GM18505 (cell line): ENCODE measurements around the gene PRKG1.
"Not testable (repeated sequence)": the region's sequence is repeated elsewhere in the genome, so short reads cannot be mapped to it uniquely, and the experiment has no call there.

Source experiments
- ATAC-seq: cut with Tn5 transposase; IDR thresholded peaks from one replicate; pipeline ENCODE4 v1.9.1; 2021; ENCODE audit not compliant: unreplicated experiment
- POLR2A ChIP-seq: IDR thresholded peaks from 4 replicates; pipeline ENCODE4 v1.6.1; 2011; ENCODE audit warnings: borderline replicate concordance; ENCODE audit not compliant: insufficient read depth, insufficient read length; ENCODE audit errors: extremely low read depth

The PRKG1 gene

DNA sequence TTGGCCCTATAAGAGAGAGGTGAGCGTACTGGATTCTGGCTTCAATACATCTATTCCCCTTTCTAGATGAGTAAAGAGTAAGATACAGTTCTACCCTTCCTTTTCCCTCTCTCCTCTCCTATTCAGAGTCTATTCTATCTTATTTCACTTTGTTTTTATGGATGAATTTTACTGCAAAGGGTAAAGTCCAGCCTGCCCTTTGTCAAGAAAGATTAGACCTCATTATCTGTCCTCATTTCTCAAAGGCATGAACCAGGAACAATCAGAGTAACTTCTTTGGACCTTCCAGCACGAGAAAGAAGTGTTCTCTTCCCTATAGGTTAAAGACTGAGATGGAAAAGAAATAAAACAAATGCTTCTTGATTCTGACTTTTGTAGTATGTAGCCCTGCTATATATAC is 239.0 kb downstream of the PRKG1 start:
- TF ChIP-seq POLR2A, result no peak

DNA sequence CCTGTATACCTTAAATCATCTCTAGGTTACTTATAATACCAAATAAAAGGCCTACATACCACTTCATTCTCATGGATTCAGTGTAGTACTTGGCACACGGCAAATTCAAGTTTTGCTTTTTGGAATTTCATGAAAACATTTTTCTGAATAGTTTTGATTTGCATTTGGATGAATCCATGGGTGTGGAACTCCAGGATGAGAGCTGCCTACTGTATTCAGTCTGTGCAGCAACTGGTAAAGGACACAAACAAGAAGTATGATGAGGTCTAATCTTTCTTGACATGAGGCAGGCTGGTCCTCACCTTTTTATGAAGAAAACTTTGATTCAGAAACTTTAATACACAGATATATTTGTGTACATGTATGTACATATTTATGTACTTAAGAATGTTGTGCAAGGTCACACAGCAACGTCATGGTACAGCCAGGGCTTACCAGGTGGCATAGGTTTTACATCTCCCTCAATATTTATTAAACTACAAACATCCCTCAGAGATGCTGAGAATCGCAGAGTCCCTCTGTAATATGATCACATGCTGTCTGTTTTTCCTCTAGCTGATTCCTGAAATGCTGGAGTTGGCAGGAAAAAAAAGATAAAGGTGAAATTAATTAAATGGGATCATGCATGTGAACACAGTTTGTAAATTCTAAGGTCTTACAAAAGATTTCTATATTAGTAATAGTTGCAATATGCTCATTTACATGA is 239.6 kb downstream of the PRKG1 start:
- TF ChIP-seq POLR2A, result no peak
- no peak for ATAC-seq

More for the DNA sequence above, 239.0 kb downstream of the PRKG1 start:
- ATAC-seq, result no peak

DNA sequence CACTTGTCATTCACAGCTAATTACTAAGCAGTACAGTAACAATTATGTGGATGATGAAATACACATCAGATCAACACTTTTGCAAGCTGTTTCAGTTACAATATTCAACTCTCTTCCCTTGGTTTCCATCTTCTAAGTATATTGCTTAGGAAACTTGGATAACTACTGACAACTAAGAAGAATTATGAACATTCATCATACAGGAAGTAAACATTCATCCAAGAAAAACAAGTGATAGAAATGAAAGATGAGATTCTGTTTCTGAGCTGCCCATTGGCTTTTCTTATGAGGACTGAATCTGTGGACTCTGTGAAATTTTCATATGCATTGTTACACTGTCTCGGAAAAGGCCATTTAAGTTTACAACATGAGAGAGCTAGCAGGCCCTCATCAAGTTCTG is 240.2 kb downstream of the PRKG1 start:
- no peak for ATAC-seq
- TF ChIP-seq POLR2A, result no peak

DNA sequence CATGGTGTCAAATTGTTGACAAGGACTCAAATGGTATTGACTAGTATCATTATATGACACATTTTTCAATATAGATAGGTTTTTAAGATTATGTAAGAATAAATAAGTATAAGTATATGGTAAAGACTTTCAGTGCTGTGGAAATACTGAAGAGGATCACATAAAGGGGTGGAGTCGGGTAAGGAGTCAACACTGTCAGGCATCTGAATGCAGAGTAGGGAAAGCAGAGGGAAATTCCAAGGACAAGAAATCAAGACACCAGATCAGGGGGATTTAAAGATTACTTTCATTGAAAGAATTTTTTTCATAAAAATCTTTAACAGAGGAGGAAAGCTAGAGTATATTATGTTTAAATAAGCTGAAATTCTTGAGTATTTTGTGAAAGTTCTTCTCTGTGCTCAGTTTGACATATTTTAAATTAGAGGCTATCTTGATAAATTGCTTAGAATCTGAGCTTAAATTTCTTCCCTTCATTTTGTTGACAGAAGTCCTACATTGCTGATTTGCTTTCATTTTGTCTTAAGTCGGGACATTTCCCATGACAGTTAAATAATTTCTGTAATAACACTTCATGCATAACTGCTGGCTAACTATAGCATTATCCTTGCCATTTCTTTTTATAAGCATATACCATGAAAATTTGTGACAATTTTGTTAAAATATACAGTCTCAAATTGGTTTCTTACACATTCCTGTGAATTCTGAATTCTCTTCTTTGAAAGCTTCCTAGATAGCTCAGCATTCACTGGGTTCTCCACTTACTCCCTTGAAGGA is 244.3 kb downstream of the PRKG1 start:
- TF ChIP-seq POLR2A, result no peak
- ATAC-seq, result no peak

DNA sequence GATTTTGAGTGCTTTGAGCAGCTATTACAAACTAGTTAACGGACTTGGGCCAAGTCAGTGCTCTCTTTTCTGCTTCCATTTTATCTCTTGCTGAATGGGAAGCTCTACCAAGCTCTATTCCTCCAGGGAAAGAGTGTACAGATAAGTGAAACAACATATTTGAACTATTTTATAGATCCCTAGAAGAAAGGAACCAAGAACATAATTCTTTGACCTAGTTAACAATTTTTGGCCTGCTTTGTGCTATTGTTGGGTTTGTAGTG is 244.8 kb downstream of the PRKG1 start:
- no peak for TF ChIP-seq POLR2A
- ATAC-seq, result no peak

DNA sequence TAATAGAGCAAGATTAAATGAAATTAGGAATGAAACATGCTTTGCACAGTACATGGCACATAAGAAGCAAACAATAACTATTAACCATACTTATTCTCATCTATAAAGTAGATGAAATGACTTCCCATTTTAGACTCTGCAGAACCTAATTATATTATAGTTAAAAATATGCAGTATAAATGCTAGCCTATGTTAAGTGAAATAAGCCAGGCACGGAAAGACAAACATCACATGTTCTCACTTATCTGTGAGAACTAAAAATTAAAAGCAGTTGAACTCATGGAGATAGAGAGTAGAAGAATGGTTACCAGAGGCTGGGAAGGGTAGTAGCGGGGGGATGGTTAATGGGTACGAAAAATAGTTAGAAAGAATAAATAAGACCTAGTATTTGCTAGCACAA is 247.0 kb downstream of the PRKG1 start:
- no peak for ATAC-seq
- TF ChIP-seq POLR2A, result no peak

DNA sequence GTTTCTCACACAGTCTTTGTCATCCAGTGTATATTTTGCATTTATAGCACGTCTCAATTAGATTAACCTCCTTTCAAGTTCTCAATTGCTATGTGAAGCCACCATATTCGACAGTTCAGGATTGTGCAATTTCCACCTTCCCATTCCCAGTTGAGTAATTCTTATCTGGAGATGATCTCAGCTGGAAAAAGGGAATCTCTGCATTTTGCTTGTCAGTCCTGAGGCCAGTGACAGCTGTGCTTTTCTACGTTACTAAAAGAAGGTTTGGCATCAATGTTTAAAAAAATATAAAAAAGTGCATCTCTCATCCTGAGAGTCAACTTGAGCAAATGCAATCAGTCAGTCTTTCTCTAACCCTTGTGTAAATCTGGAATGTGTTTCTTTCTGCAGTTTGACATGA is 247.7 kb downstream of the PRKG1 start:
- no peak for ATAC-seq
- no peak for TF ChIP-seq POLR2A

DNA sequence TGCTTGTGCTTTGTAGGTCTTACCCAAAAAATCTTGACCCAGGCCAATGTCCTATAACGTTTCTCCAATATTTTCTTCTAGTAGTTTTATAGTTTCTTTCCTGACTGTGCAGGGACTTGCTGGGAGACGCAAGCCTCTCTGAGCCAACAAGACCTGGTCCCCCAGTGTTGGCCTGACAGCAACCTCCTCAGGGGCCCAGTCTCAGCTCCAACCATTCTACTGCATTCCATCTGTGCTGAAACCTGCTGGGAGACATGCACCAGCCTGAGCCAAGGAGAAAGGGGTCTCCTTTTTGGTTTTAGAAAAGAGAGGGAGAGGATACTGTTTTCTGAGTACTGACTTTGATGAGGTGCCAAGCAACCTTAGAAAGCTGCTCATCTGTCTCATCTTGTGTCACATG is 251.4 kb downstream of the PRKG1 start:
- no peak for ATAC-seq
- no peak for TF ChIP-seq POLR2A

DNA sequence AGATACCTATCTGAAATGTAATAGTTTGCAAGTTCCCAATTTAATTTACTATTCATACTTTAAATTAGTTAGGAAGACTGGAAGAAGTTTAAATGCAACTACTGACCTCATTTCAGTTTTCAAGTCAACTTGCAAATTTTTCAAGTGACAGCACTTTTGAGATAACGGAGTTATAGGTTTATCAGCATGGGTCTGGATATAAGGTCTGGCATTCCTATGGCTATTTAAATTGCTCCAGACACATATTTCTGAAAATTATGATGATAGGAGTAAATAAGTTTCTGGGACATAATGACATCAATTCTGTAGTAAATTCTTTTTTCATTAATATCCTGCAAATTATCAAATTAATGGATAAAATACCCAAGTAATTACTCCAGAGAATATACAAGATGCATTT is 251.9 kb downstream of the PRKG1 start:
- no peak for ATAC-seq
- TF ChIP-seq POLR2A, result no peak

DNA sequence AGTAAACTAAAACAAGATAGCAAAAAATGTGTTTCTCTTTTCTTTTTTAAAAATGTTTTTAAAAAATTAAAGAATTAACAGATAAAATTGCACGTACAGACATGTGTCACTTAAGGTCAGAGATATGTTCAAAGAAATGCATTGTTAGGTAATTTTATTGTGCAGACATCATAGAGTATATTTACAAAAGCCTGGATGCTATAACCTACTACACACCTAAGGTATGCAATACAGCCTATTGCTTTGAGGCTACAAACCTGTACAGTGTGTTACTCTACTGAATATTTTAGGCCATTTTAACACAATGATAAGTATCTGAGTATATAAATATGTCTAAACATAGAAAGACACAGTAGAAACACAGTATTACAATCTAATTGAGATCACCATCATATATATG is 253.1 kb downstream of the PRKG1 start:
- no peak for TF ChIP-seq POLR2A
- no peak for ATAC-seq

DNA sequence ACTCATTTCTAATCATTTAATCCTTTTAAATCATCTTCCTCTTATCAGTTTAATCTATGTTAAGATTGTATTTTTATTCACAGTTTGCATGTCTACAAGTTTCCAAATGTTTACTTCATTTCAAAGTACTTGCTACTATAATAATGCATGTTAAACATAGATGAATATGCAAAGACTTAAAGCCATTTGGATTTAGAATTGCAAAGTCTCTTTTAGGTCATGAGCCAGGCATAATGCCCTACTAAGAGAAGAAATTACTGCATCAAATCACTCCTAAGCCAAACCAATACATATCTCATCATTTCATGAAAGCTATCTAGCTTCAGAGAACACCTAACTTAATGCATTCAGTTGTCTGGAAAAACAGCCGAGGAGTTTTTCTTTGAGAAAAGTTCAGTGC is 266.1 kb downstream of the PRKG1 start:
- ATAC-seq, result no peak
- TF ChIP-seq POLR2A, result no peak

DNA sequence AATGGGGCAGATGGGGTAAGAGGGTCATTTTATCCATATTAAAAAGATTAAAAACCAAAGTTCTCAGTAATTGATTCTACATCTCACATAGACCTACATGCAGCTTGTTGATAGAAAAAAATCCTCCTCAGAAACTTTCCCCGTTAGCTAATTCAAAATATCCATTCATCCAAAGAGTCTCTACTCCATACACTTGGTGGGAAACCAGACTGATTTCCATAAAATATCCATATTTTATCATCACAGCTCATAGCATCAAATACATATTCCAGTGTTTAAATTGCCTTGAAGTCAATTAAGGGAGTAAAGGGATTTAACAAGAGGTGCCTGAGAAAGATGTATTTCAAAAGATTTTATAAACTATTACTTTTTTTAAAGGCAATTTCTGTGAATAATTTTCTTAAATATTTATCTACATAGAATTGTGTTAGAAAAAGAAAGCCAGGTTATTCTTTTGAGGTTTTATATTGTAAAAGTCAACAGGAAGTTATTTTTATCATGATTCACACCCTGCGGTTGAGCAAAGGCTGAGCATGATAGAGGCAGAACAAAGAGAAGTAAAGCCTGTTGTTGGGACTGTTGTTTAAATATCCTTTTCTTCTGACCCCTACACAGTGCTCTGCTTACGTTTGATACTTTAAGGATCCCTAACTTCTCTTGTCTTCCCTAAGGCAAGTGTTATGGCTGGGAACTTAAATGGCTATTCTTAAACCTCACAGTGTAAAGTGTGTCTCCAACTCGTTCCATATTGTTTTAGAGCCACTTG is 266.7 kb downstream of the PRKG1 start:
- ATAC-seq, result no peak
- no peak for TF ChIP-seq POLR2A

DNA sequence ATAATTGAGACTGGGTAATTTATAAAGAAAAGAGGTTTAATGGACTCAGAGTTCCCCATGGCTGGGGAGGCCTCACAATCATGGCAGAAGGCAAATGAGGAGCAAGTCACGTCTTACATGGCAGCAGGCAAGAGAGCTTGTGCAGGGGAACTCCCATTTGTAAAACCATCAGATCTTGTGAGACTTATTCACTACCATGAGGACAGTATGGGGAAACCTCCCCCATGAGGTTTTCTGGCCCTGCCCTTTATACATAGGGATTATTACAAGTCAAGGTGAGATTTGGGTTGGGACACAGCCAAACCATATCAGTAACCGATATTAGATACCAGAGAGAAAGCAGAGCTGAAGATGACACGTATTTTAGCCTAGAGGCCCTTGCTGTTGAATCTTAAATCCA is 267.5 kb downstream of the PRKG1 start:
- not testable (repeated sequence) for ATAC-seq

DNA sequence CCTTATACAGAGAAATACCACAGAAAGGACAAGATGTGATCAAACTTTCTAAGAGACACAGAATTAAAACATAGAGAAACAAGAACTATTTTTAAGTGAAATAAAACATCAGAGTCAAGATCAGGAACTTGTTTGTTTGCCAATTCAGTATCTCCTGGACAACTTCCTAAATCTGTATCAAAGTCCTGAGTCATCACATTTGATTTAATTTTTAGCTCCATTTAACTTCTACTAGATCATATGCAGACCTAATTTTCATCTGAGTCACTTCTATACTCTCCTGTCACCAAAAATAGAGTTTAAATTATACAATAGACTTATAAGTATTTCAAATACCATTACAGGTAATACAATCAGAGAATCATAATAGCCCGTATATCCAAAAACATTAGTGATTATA is 268.1 kb downstream of the PRKG1 start:
- ATAC-seq, result no peak
- TF ChIP-seq POLR2A, result no peak
